Measurements from ENCODE around the gene KIF13A.
A peak's percentile ranks its signal among the peaks of the same experiment; 100 is the strongest.

- TF ChIP-seq STAT5B (CRISPR knock-in tag; IDR thresholded peaks at IDR 0.05) (no peak), CEBPG (CRISPR knock-in tag; IDR thresholded peaks at IDR 0.05) (peak; percentile 51; the same call in 1 of the 2 replicates), CEBPG (tag; conservative IDR thresholded peaks at IDR 0.05 in 1 of 2, IDR thresholded peaks at IDR 0.05 in 1 of 2) (peak in 1 of 2 experiments; percentile 89; a peak in 2 of 4 replicates), MLX (CRISPR knock-in tag; conservative IDR thresholded peaks at IDR 0.05) (no peak), KDM2B (CRISPR knock-in tag; IDR thresholded peaks at IDR 0.05) (no peak), KDM1A (IDR thresholded peaks at IDR 0.05) (no peak), SP2 (IDR thresholded peaks at IDR 0.05; ENCODE audit: extremely low read depth, low read depth, low read length, poor library complexity, severe bottlenecking) (no peak), EWSR1 (IDR thresholded peaks at IDR 0.05; ENCODE audit: borderline replicate concordance, low read depth, partially characterized antibody) (no peak), RNF2 (IDR thresholded peaks at IDR 0.05) (no peak)
- TF ChIP-seq, protein P1, sequence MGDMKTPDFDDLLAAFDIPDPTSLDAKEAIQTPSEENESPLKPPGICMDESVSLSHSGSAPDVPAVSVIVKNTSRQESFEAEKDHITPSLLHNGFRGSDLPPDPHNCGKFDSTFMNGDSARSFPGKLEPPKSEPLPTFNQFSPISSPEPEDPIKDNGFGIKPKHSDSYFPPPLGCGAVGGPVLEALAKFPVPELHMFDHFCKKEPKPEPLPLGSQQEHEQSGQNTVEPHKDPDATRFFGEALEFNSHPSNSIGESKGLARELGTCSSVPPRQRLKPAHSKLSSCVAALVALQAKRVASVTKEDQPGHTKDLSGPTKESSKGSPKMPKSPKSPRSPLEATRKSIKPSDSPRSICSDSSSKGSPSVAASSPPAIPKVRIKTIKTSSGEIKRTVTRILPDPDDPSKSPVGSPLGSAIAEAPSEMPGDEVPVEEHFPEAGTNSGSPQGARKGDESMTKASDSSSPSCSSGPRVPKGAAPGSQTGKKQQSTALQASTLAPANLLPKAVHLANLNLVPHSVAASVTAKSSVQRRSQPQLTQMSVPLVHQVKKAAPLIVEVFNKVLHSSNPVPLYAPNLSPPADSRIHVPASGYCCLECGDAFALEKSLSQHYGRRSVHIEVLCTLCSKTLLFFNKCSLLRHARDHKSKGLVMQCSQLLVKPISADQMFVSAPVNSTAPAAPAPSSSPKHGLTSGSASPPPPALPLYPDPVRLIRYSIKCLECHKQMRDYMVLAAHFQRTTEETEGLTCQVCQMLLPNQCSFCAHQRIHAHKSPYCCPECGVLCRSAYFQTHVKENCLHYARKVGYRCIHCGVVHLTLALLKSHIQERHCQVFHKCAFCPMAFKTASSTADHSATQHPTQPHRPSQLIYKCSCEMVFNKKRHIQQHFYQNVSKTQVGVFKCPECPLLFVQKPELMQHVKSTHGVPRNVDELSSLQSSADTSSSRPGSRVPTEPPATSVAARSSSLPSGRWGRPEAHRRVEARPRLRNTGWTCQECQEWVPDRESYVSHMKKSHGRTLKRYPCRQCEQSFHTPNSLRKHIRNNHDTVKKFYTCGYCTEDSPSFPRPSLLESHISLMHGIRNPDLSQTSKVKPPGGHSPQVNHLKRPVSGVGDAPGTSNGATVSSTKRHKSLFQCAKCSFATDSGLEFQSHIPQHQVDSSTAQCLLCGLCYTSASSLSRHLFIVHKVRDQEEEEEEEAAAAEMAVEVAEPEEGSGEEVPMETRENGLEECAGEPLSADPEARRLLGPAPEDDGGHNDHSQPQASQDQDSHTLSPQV (IDR thresholded peaks at IDR 0.05): no peak
- TF ChIP-seq, protein P2, sequence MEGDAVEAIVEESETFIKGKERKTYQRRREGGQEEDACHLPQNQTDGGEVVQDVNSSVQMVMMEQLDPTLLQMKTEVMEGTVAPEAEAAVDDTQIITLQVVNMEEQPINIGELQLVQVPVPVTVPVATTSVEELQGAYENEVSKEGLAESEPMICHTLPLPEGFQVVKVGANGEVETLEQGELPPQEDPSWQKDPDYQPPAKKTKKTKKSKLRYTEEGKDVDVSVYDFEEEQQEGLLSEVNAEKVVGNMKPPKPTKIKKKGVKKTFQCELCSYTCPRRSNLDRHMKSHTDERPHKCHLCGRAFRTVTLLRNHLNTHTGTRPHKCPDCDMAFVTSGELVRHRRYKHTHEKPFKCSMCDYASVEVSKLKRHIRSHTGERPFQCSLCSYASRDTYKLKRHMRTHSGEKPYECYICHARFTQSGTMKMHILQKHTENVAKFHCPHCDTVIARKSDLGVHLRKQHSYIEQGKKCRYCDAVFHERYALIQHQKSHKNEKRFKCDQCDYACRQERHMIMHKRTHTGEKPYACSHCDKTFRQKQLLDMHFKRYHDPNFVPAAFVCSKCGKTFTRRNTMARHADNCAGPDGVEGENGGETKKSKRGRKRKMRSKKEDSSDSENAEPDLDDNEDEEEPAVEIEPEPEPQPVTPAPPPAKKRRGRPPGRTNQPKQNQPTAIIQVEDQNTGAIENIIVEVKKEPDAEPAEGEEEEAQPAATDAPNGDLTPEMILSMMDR (IDR thresholded peaks at IDR 0.05 in 2 of 3, conservative IDR thresholded peaks at IDR 0.05 in 1 of 3; ENCODE audit: insufficient read depth in 2 of 3, low read depth in 1 of 3, low read length in 3 of 3): no peak
- TF ChIP-seq, protein P3, sequence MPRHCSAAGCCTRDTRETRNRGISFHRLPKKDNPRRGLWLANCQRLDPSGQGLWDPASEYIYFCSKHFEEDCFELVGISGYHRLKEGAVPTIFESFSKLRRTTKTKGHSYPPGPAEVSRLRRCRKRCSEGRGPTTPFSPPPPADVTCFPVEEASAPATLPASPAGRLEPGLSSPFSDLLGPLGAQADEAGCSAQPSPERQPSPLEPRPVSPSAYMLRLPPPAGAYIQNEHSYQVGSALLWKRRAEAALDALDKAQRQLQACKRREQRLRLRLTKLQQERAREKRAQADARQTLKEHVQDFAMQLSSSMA (CRISPR knock-in tag; IDR thresholded peaks at IDR 0.05): no peak
These were observed 89.8 kb downstream of the KIF13A start for GRCh38 chr6:17897681-17898080.
